HG02610 (cell line): ENCODE results near the gene ZBTB3.
"Not testable (repeated sequence)": the region's sequence is repeated elsewhere in the genome, so short reads cannot be mapped to it uniquely, and the experiment has no call there.

Experiments used
- ATAC-seq: cut with Tn5 transposase; IDR thresholded peaks from one replicate; pipeline ENCODE4 v1.9.1; 2021; ENCODE audit warnings: mild to moderate bottlenecking, moderate library complexity; ENCODE audit not compliant: unreplicated experiment

Gene ZBTB3

GRCh38 chr11:62716816-62717215 lies 37.1 kb downstream of the ZBTB3 start:
- ATAC-seq: no peak

- no peak for ATAC-seq
Observed at GRCh38 chr11:62716206-62716605, 37.8 kb downstream of the ZBTB3 start.

- ATAC-seq: no peak
Observed at GRCh38 chr11:62715150-62716130, 38.5 kb downstream of the ZBTB3 start.

GRCh38 chr11:62713343-62713742 lies 40.6 kb downstream of the ZBTB3 start:
- no peak for ATAC-seq

- no peak for ATAC-seq
Observed at GRCh38 chr11:62712861-62713260, 41.1 kb downstream of the ZBTB3 start.

- ATAC-seq: no peak
Observed at GRCh38 chr11:62712276-62712812, 41.6 kb downstream of the ZBTB3 start.

GRCh38 chr11:62710001-62710345 lies 44.0 kb downstream of the ZBTB3 start:
- ATAC-seq: no peak

- ATAC-seq: peak; percentile 63
Observed at GRCh38 chr11:62709247-62710000, 44.5 kb downstream of the ZBTB3 start.

GRCh38 chr11:62708793-62709192 lies 45.2 kb downstream of the ZBTB3 start:
- ATAC-seq: no peak

- ATAC-seq: no peak
Observed at GRCh38 chr11:62708392-62708791, 45.6 kb downstream of the ZBTB3 start.

- ATAC-seq: no peak
Observed at GRCh38 chr11:62707277-62707861, 46.6 kb downstream of the ZBTB3 start, which contains the start of the genes BSCL2 and GNG3. Gene BSCL2, minus strand, starts transcription at chr11:62707424. Its CDS starts 229 bp downstream, at chr11:62707195. Gene GNG3, plus strand, starts transcription at chr11:62707676. Its CDS starts 620 bp downstream, at chr11:62708296.

- ATAC-seq: no peak
Observed at GRCh38 chr11:62706850-62707247, 47.1 kb downstream of the ZBTB3 start.

GRCh38 chr11:62705880-62706849 lies 47.8 kb downstream of the ZBTB3 start:
- peak; percentile 55 for ATAC-seq

- ATAC-seq: no peak
Observed at GRCh38 chr11:62705413-62705812, 48.5 kb downstream of the ZBTB3 start.

GRCh38 chr11:62703921-62704320 lies 50.0 kb downstream of the ZBTB3 start:
- not testable (repeated sequence) for ATAC-seq

- ATAC-seq: no peak
Observed at GRCh38 chr11:62702246-62702645, 51.7 kb downstream of the ZBTB3 start.
